ENCODE results near the gene FRMD1. TPM values are rescaled to one million over a fixed set of nuclear protein-coding genes. Genes with fewer than 3 reads are reported as not detected.
A peak's percentile ranks its signal among the peaks of the same experiment; 100 is the strongest.

The FRMD1 gene
- total and polyA plus RNA-seq, 2 donors (not counting 3 experiments of a cell fraction or from before 2014, with no cell fraction given), result not detected

DNA sequence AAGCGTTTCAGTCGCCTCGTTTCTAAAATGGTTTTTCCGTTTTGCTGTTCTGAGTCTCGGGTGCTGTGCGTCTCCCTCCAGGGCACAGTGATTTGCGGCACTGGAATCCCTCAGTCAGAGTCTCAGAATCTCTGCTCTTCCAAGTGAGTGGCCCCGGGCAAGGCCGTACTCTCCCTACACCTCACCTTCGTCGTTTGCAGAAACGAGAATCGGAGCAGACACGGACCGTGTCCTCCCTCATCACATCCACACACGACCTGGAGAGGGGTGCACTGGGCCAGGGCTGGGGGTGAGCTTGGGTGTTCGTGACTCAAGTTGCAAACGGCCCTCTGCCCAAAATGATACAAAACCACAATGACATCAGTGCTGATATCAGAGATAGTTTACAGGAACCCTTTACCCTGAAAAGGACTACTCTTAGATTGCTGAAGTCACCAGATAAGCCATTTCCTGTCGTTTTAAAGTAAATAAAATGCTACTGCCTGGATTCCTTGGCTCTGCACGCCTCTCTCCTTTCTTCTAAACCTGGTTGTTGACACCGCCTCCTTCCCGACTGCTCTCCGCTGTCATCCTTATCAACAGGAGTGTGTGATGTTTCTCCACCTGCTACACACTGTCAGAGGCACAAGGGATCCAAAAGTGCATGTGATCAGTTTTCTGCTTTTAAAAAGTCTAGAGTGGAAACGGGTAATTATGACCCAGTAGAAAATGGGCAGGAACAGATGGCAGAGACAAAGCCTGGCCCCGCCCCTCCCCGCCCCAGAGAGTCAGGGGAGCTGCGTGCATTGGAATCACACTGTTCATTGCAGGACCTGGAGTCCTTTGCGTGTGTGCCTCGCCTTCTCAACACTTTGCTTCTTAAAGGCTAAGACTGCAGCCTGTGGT lies 43.1 kb downstream of the FRMD1 start:
- DNase-seq (ENCODE audit: low read depth, low spot score), result peak; percentile 14
- Histone ChIP-seq H3K79me2 (ENCODE audit: control insufficient read depth, insufficient read depth, low read length) (no peaks in the 10 kb centered on the region), H3K9me3 (replicated peaks; ENCODE audit: control insufficient read depth, insufficient read depth, low read length) (peaks cover 2% of the 10 kb centered on the region), H3K27ac (ENCODE audit: insufficient read depth, low read depth, low read length) (peak overlapping the region; percentile 40), H3K4me2 (ENCODE audit: insufficient read depth, low read length) (peak overlapping the region; percentile 68), H3K9me1 (replicated peaks; ENCODE audit: control insufficient read depth, extremely low read depth, insufficient read depth, low read length) (no peaks in the 10 kb centered on the region), H3K4me3 (replicated peaks in 1 of 3; ENCODE audit: insufficient read depth in 1 of 3, low read depth in 1 of 3, low read length in 3 of 3) (peak overlapping the region in 2 of 3 experiments; percentile 10 to 27), H3K9ac (replicated peaks; ENCODE audit: extremely low read depth, insufficient read depth, low read length) (peak overlapping the region; percentile 37), H3K27me3 (ENCODE audit: control insufficient read depth in 2 of 2, insufficient read depth in 2 of 2, low read length in 2 of 2) (no peaks in the 10 kb centered on the region), H2AFZ (ENCODE audit: low read depth, low read length) (peak overlapping the region; percentile 51), H3K4me1 (ENCODE audit: control insufficient read depth, extremely low read depth, insufficient read depth, low read length) (peaks cover 25% of the 10 kb centered on the region), H4K20me1 (replicated peaks; ENCODE audit: control insufficient read depth, extremely low read depth, insufficient read depth, low read length) (no peaks in the 10 kb centered on the region), H3K36me3 (ENCODE audit: control insufficient read depth in 2 of 2, extremely low read depth in 1 of 2, insufficient read depth in 2 of 2, low read length in 2 of 2) (no peaks in the 10 kb centered on the region)
- no peak for FAIRE-seq
- TF ChIP-seq POLR2A (IDR thresholded peaks at IDR 0.05; ENCODE audit: low read depth, low read length) (no peak), GATA2 (IDR thresholded peaks at IDR 0.05; ENCODE audit: insufficient read depth, insufficient read length, low read depth, low read length) (peak; percentile 79), MYC (IDR thresholded peaks at IDR 0.05; ENCODE audit: low read depth, low read length) (no peak), POLR2AphosphoS5 (IDR thresholded peaks at IDR 0.05; ENCODE audit: insufficient read depth, low read depth, low read length) (no peak)
- TF ChIP-seq, protein P1, sequence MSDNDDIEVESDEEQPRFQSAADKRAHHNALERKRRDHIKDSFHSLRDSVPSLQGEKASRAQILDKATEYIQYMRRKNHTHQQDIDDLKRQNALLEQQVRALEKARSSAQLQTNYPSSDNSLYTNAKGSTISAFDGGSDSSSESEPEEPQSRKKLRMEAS (IDR thresholded peaks at IDR 0.05; ENCODE audit: insufficient read depth, insufficient read length), result no peak
- TF ChIP-seq, protein P2, sequence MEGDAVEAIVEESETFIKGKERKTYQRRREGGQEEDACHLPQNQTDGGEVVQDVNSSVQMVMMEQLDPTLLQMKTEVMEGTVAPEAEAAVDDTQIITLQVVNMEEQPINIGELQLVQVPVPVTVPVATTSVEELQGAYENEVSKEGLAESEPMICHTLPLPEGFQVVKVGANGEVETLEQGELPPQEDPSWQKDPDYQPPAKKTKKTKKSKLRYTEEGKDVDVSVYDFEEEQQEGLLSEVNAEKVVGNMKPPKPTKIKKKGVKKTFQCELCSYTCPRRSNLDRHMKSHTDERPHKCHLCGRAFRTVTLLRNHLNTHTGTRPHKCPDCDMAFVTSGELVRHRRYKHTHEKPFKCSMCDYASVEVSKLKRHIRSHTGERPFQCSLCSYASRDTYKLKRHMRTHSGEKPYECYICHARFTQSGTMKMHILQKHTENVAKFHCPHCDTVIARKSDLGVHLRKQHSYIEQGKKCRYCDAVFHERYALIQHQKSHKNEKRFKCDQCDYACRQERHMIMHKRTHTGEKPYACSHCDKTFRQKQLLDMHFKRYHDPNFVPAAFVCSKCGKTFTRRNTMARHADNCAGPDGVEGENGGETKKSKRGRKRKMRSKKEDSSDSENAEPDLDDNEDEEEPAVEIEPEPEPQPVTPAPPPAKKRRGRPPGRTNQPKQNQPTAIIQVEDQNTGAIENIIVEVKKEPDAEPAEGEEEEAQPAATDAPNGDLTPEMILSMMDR (IDR thresholded peaks at IDR 0.05; ENCODE audit: extremely low read depth in 1 of 2, insufficient read depth in 1 of 2, low read depth in 1 of 2, low read length in 2 of 2), result no peak
- BruUV-seq (replicated peaks), result no TSS peak
- CTCF ChIA-PET, result interaction anchor here (0.6 to 0.7 kb wide), 3 partner anchors 51 to 1409 kb away, joined by 3 read pairs; no protein-coding TSS in a partner anchor
- POLR2A ChIA-PET, result no interaction called here
- dilution Hi-C loops (cut with MboI; ENCODE audit: extremely low pct_ligation_motif_present, low sequenced_read_pairs), result no loop called here
- intact Hi-C loops (cut with micrococcal nuclease), result loop anchor here (1.0 to 10.0 kb wide), 4 partner anchors 29 to 211 kb away; partner anchors contain the start of gene AFDN
